Measurements from ENCODE around the gene DSG2.
A peak's percentile ranks its signal among the peaks of the same experiment; 100 is the strongest.

The DSG2 gene

GRCh38 chr18:31497836-31498573 lies at the start of gene DSG2:
Gene DSG2 (plus strand): TSS chr18:31498177. CDS start chr18:31498252, 75 bp downstream.
- Histone ChIP-seq H3K27ac (ENCODE audit: low read depth, low read length) (no peak within 1 kb of the TSS), H2AFZ (ENCODE audit: low read length, unreplicated experiment) (no peak within 1 kb of the TSS)

GRCh38 chr18:31450409-31450808 lies 47.6 kb upstream of the DSG2 start:
- no peaks in the 10 kb centered on the region for H3K36me3 ChIP-seq (ENCODE audit: insufficient read depth, low read length)
- no peak overlapping the region for H3K27ac ChIP-seq (ENCODE audit: low read depth, low read length)
- no peak overlapping the region for H3K4me3 ChIP-seq (ENCODE audit: low read depth, low read length)
- no peaks in the 10 kb centered on the region for H3K4me1 ChIP-seq (ENCODE audit: control insufficient read depth, insufficient read depth, low read length, unreplicated experiment)
- H3K79me2 ChIP-seq (ENCODE audit: control insufficient read depth, insufficient read depth, low read length, unreplicated experiment), result no peaks in the 10 kb centered on the region
- H2AFZ ChIP-seq (ENCODE audit: low read length, unreplicated experiment), result no peak overlapping the region
- no peaks in the 10 kb centered on the region for H3K27me3 ChIP-seq (ENCODE audit: insufficient read depth, low read length)

More at GRCh38 chr18:31497836-31498573, at the start of gene DSG2:
- H3K79me2 ChIP-seq (ENCODE audit: control insufficient read depth, insufficient read depth, low read length, unreplicated experiment), result no peaks in the 10 kb centered on the region
- H3K4me3 ChIP-seq (ENCODE audit: low read depth, low read length), result peak within 1 kb of the TSS; percentile 62
- no peaks in the 10 kb centered on the region for H3K36me3 ChIP-seq (ENCODE audit: insufficient read depth, low read length)
- H3K27me3 ChIP-seq (ENCODE audit: insufficient read depth, low read length), result peaks cover 52% of the 10 kb centered on the region
- H3K4me1 ChIP-seq (ENCODE audit: control insufficient read depth, insufficient read depth, low read length, unreplicated experiment), result no peaks in the 10 kb centered on the region

GRCh38 chr18:31451625-31452024 lies 46.4 kb upstream of the DSG2 start:
- Histone ChIP-seq H3K27me3 (ENCODE audit: insufficient read depth, low read length) (no peaks in the 10 kb centered on the region), H3K36me3 (ENCODE audit: insufficient read depth, low read length) (no peaks in the 10 kb centered on the region), H3K27ac (ENCODE audit: low read depth, low read length) (no peak overlapping the region), H3K4me3 (ENCODE audit: low read depth, low read length) (no peak overlapping the region), H3K79me2 (ENCODE audit: control insufficient read depth, insufficient read depth, low read length, unreplicated experiment) (no peaks in the 10 kb centered on the region), H2AFZ (ENCODE audit: low read length, unreplicated experiment) (no peak overlapping the region), H3K4me1 (ENCODE audit: control insufficient read depth, insufficient read depth, low read length, unreplicated experiment) (no peaks in the 10 kb centered on the region)

- H3K27ac ChIP-seq (ENCODE audit: low read depth, low read length), result no peak overlapping the region
- H3K4me3 ChIP-seq (ENCODE audit: low read depth, low read length), result no peak overlapping the region
- H3K27me3 ChIP-seq (ENCODE audit: insufficient read depth, low read length), result no peaks in the 10 kb centered on the region
- no peaks in the 10 kb centered on the region for H3K79me2 ChIP-seq (ENCODE audit: control insufficient read depth, insufficient read depth, low read length, unreplicated experiment)
- H2AFZ ChIP-seq (ENCODE audit: low read length, unreplicated experiment), result no peak overlapping the region
- H3K4me1 ChIP-seq (ENCODE audit: control insufficient read depth, insufficient read depth, low read length, unreplicated experiment), result no peaks in the 10 kb centered on the region
- no peaks in the 10 kb centered on the region for H3K36me3 ChIP-seq (ENCODE audit: insufficient read depth, low read length)
Observed at GRCh38 chr18:31454066-31454708, 43.8 kb upstream of the DSG2 start.

- no peaks in the 10 kb centered on the region for H3K79me2 ChIP-seq (ENCODE audit: control insufficient read depth, insufficient read depth, low read length, unreplicated experiment)
Observed at GRCh38 chr18:31469629-31470028, 28.3 kb upstream of the DSG2 start.

GRCh38 chr18:31478688-31479087 lies 19.3 kb upstream of the DSG2 start:
- no peaks in the 10 kb centered on the region for H3K36me3 ChIP-seq (ENCODE audit: insufficient read depth, low read length)
- H3K79me2 ChIP-seq (ENCODE audit: control insufficient read depth, insufficient read depth, low read length, unreplicated experiment), result no peaks in the 10 kb centered on the region
- no peak overlapping the region for H2AFZ ChIP-seq (ENCODE audit: low read length, unreplicated experiment)
- no peak overlapping the region for H3K27ac ChIP-seq (ENCODE audit: low read depth, low read length)
- no peaks in the 10 kb centered on the region for H3K27me3 ChIP-seq (ENCODE audit: insufficient read depth, low read length)
- H3K4me3 ChIP-seq (ENCODE audit: low read depth, low read length), result no peak overlapping the region
- no peaks in the 10 kb centered on the region for H3K4me1 ChIP-seq (ENCODE audit: control insufficient read depth, insufficient read depth, low read length, unreplicated experiment)

More at GRCh38 chr18:31469629-31470028, 28.3 kb upstream of the DSG2 start:
- Histone ChIP-seq H2AFZ (ENCODE audit: low read length, unreplicated experiment) (no peak overlapping the region), H3K36me3 (ENCODE audit: insufficient read depth, low read length) (no peaks in the 10 kb centered on the region), H3K4me1 (ENCODE audit: control insufficient read depth, insufficient read depth, low read length, unreplicated experiment) (no peaks in the 10 kb centered on the region), H3K27ac (ENCODE audit: low read depth, low read length) (no peak overlapping the region), H3K27me3 (ENCODE audit: insufficient read depth, low read length) (no peaks in the 10 kb centered on the region), H3K4me3 (ENCODE audit: low read depth, low read length) (no peak overlapping the region)

GRCh38 chr18:31482051-31482450 lies 15.9 kb upstream of the DSG2 start:
- H3K4me1 ChIP-seq (ENCODE audit: control insufficient read depth, insufficient read depth, low read length, unreplicated experiment), result no peaks in the 10 kb centered on the region
- no peak overlapping the region for H2AFZ ChIP-seq (ENCODE audit: low read length, unreplicated experiment)
- H3K4me3 ChIP-seq (ENCODE audit: low read depth, low read length), result no peak overlapping the region
- no peaks in the 10 kb centered on the region for H3K79me2 ChIP-seq (ENCODE audit: control insufficient read depth, insufficient read depth, low read length, unreplicated experiment)
- H3K27ac ChIP-seq (ENCODE audit: low read depth, low read length), result no peak overlapping the region
- H3K36me3 ChIP-seq (ENCODE audit: insufficient read depth, low read length), result no peaks in the 10 kb centered on the region
- no peaks in the 10 kb centered on the region for H3K27me3 ChIP-seq (ENCODE audit: insufficient read depth, low read length)

- Histone ChIP-seq H3K36me3 (ENCODE audit: insufficient read depth, low read length) (no peaks in the 10 kb centered on the region), H3K27me3 (ENCODE audit: insufficient read depth, low read length) (no peaks in the 10 kb centered on the region), H2AFZ (ENCODE audit: low read length, unreplicated experiment) (no peak overlapping the region), H3K27ac (ENCODE audit: low read depth, low read length) (no peak overlapping the region), H3K4me3 (ENCODE audit: low read depth, low read length) (no peak overlapping the region), H3K4me1 (ENCODE audit: control insufficient read depth, insufficient read depth, low read length, unreplicated experiment) (no peaks in the 10 kb centered on the region), H3K79me2 (ENCODE audit: control insufficient read depth, insufficient read depth, low read length, unreplicated experiment) (no peaks in the 10 kb centered on the region)
Observed at GRCh38 chr18:31483396-31483795, 14.6 kb upstream of the DSG2 start.

- Histone ChIP-seq H3K27ac (ENCODE audit: low read depth, low read length) (no peak overlapping the region), H3K36me3 (ENCODE audit: insufficient read depth, low read length) (no peaks in the 10 kb centered on the region), H3K4me1 (ENCODE audit: control insufficient read depth, insufficient read depth, low read length, unreplicated experiment) (no peaks in the 10 kb centered on the region), H3K79me2 (ENCODE audit: control insufficient read depth, insufficient read depth, low read length, unreplicated experiment) (no peaks in the 10 kb centered on the region), H3K27me3 (ENCODE audit: insufficient read depth, low read length) (no peaks in the 10 kb centered on the region), H3K4me3 (ENCODE audit: low read depth, low read length) (no peak overlapping the region), H2AFZ (ENCODE audit: low read length, unreplicated experiment) (no peak overlapping the region)
Observed at GRCh38 chr18:31484461-31484860, 13.5 kb upstream of the DSG2 start.

GRCh38 chr18:31486165-31486564 lies 11.8 kb upstream of the DSG2 start:
- Histone ChIP-seq H3K27ac (ENCODE audit: low read depth, low read length) (no peak overlapping the region), H3K4me1 (ENCODE audit: control insufficient read depth, insufficient read depth, low read length, unreplicated experiment) (no peaks in the 10 kb centered on the region)

More at GRCh38 chr18:31486165-31486564, 11.8 kb upstream of the DSG2 start:
- Histone ChIP-seq H3K79me2 (ENCODE audit: control insufficient read depth, insufficient read depth, low read length, unreplicated experiment) (no peaks in the 10 kb centered on the region), H3K36me3 (ENCODE audit: insufficient read depth, low read length) (no peaks in the 10 kb centered on the region), H2AFZ (ENCODE audit: low read length, unreplicated experiment) (no peak overlapping the region), H3K4me3 (ENCODE audit: low read depth, low read length) (no peak overlapping the region), H3K27me3 (ENCODE audit: insufficient read depth, low read length) (no peaks in the 10 kb centered on the region)
